NCI-H1105 treated with DMSO at 0.1 percent for 48 hours (cell line): ENCODE results near the gene HOMER2.
"Not testable (repeated sequence)": the region's sequence is repeated elsewhere in the genome, so short reads cannot be mapped to it uniquely, and the experiment has no call there.

Experiments used
- DNase-seq: peaks from one replicate; lab custom pipeline; 2025; lab: John Stamatoyannopoulos, UW

HOMER2 gene

DNA sequence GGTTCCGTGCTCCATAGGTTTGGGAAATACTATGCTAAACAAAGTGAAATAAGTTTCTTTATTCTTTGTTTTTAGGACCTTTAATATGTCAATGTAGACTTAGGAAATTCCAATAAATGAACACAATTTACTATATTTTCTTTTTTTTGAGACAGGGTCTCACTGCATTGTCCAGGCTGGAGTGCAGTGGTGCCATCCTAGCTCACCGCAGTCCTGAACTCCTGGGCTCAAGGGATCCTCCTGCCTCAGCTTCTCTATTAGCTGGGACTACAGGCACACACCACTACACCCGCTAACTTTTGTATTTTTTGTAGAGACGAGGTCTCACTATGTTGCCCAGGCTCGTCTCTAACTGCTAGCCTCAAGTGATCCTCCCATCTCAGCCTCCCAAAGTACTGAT, 12.4 kb upstream of the HOMER2 start:
- DNase-seq, result no peak

DNA sequence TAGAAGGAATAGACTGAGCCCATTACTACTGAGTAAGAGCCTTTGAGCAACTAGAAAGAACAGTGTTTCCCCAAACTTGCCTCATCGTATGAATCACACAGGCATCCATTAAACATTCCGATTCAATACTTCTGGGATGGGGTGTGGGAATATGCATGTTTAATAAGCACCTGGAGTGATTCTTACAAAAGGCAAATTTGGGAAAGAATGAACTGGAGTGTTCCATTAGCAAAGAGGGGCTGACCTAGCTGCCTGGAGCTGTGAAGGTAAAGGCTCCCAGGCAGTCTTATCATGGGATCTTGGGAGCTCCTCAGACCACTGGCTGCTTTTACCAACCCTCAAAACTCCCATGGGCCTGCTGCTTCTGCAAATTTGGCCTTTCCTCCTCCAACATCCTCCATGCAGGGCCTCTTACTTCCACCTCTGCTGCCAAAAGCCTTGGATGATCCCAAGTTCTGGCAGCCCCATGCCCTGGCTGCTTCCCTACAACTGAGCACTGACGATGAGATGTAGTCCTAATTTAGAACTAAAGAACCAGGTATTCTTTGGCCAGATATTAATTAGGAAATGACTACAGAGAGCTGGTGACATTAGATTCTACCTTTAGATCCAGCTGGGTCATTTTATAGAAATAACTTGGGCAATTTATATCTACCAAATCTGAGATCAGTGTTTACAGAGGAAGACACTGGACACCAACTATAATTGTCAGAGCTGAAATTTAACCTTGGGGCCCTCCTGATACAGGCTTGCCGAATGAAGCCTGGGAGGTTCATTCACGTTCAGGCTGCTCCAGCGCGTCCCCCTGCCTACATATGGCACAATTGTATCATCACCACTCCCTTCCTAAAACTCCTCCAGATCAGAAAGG, 11.2 kb upstream of the HOMER2 start:
- no peak for DNase-seq

DNA sequence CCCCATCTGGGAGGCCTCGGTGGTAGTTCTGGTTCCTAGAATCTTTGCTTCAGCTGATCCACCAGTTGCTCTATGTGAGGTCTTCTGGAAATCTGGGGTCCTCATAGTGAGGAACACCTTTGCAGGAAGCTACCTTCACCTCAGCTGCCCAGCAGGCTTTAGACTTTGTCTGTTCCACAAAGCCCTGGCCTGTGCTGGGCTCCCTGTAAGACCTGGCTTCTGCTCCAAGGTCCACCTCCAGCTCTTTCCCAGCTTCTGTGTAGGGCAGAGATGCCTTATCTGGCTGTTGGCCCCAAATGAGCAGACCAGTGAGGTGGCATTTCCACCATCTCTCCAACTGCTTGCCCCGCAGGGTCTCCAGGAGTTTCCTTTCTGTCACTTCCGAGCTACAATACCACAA, 8.2 kb upstream of the HOMER2 start:
- no peak for DNase-seq

DNA sequence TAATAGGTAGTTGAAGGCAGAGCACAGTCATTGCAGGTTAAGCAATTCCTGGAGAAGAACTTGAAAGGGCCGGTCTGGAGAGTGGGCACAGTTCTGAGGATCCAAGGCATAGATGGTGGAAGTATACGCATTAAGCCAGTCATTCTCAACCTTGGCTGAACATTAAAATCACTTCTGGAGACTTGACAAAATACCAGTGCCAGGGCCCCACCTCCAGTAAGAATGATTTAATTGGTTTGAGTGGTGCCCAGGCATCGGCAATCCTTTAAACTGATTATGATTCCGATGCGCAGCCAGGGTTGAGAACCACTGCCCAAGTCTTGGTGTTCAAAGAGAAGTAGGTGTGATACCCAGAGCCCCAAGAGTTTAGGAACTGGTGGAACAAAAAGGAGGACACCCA, 6.9 kb upstream of the HOMER2 start:
- no peak for DNase-seq

DNA sequence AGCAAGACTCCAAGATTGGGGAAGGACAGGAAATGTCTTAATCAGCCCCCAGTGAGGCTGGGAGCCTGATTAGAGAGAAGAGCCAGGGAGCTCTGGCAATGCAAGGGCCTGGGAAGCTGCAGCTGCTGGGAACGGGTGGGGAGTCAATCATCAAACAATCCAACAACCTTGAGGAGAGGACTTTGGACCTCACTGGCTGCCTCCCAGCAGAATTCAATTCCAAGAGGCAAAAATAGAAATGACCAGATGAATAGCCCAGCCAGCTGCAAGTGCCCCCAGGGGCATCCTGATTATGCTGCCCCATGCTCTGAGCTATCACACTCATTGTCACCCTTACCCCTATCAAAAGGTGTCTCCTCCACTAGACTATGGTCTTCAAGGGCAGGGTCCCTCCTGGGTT, 6.1 kb upstream of the HOMER2 start:
- DNase-seq, result no peak

DNA sequence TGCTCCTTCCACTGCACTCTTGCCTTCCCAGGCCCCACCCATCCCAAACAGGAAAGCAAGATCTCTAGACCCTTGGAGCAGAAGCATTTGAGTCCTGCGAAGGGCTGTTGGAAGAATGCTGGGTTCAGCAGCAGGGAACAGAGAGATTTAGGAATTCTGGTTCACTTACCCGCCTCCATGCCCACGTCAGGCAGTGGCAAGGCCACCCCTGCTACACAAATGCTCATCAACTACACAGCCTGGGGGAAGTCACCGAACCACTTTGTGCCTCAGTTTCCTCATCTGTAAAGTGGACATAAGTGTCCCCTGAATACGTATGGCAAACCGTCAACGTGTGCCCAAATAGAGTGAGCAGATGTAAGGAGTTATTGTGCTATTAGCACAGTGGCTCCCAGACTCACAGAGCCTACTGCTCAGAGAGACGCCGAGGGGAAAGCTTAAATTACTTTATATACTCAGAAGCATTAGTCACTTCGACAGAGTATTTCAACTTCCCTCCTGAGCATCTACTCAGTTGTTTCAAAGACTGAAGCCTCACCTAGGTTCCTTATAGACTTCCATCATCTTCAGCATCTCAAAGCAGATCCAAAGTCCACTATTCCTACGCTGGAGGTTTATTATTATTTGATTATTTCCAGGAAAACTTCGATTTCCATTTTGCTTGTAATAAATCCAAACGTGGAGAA, 905 bp downstream of the HOMER2 start:
- no peak for DNase-seq

DNA sequence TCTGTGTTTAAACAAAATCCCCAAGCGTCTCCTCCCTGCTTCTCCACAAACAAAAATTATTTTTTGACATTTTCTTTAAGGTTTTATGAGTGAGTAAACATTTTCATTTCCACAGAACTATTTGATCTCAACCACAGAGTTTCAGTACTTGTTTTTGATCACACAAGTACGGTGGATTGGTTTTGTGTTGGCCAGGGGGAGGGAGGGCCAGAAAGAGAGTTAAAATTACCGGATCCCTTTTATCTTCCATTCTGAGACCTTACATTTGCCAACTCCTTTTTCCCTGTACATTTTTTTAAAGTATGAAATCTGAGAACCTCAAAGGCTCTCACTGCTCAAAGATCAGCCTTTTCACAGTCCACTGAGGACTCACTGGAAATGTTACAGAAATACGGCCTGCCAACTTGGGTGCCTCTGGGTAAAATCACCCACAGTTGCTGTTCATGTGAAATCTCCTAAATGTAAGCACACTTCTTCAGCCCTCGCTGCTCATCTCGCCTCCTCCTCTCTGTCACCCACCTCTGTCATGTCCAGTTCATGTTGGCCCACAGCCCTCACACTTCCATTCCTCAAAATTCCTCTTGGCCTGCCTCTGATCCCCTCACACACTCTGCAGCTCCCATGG, 1.7 kb downstream of the HOMER2 start:
- DNase-seq, result no peak

DNA sequence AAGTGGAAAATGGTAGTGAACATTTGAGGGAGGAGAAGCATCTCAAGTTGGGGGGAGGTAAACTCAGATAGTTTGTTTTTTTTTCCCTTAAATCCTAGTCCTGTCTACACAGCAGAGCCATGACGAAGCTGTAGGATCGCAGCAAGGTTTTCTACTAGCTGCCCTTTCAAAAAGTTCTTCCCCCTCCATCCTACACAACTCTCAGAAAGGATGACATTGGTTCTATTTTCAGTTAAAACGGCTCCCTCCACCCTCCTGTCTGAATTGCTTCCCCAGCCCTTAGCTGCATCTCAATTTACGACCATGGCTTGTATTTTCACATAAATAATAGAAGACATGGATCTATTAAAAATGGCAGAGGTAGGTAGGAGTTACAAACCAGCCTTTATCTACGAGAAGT, 2.2 kb downstream of the HOMER2 start:
- DNase-seq, result no peak

DNA sequence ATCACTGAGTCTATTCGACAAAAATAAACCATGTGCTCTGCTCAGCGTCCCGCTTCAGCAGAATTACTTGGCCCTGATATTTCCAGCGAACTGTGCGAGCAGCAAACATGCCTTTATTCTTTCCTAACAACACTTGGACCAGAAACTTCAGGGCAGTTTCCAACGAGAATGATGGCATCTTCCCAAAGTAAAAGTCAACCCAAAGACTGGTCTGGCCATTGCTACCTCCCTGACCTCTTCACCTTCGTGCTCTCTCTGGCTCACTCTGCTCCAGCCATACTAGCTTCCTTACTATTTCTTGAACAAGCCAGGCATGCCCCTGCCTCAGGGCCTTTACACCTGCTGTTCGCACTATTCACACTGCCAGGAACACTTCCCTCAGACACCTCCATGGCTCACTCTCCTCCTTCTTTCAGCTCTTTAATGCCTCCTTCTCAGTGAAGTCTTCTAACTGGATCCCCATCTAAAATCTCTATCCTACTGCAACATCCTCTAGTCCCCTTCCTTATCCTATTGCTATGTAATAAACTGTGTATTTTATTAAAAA, 6.3 kb downstream of the HOMER2 start:
- no peak for DNase-seq

DNA sequence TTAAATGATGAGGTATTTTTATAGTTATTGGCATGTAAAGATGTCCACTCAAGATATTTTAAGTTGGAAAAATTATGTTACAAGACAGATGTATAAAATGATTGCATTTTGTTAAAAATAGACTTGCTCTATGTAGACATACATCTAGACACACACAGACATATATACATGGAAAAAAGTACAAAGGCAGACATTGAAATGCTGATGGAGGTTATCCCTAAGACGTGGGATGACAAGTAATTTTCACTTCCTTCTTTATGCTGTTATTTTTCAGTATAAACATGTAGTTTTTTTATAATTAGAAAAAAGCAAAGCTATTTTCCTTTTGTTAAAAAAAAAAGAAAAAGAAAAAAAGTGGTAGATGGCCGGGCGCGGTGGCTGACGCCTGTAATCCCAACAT, 7.2 kb downstream of the HOMER2 start:
- no peak for DNase-seq

DNA sequence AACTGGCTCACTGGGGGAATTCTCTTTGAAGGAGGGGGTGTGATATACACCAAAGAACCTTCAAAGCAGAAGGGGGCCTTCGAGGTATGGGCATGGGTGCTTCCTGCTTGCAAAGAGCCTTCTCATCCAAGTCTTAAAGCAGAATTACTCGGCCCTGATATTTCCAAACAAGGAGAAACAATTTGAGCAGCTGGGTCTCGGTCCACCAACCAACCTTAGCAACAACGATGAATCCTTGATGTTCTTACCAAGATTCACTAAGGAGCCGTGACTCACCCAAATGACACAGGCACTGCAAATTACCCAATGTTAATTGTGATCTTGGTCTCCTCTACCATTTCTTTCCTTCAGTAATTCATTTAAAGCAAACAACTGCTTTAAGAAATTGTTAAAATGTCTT, 7.7 kb downstream of the HOMER2 start:
- DNase-seq, result no peak

DNA sequence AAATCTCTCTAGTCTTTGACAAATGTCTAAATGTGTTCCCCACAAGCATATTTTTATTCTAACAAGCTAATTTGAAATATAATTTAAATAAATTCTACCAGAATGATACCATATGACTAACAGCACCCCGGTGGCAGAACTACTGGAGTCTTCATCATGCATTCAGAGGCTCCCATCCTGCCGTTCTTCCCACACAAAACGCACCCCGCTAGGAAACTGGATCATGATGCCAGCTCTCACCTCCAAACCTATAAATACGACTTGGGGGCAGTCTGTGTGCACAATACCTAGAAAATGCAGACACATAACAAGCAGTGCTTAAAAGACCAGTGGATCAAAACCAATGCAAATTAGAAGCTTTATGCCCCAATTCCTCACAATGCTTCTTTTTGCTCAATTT, 8.5 kb downstream of the HOMER2 start:
- no peak for DNase-seq

DNA sequence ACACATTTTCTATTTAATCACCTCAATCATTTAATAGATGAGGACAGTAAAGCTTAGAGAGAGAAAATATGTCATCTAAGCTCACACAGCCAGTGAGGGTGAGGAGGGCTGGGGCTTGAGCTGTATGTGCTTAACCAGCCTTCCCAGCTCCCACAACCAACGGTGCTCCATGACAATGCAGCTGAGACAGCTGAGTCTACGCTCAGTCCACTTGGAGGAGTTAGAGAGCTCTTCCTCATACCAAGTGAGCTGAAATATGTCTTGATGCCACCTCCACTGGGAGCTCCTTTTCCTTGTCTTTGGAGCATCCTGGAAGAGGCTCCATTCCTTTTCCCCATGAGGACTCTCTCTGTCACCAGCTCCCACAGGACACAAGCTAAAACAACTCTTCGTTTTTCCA, 9.3 kb downstream of the HOMER2 start:
- no peak for DNase-seq

DNA sequence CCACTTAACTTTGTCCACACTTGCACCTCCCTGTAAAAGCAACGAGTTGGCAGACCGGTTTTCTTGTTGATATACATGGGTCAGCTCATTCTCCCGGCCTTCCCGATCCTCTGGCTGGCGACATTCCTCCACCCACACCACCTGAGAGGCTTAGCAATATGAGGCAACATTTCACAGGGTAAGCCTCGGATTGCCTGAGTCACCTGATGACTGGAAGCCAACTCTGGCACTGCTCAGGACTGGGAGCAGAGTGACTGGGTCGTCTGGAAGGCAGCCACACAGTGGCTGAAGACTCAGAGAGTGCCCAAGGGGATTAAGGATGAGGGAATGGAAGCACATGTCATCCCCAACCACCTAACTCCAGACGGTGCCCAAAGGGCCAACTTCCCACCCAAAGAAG, 9.8 kb downstream of the HOMER2 start:
- no peak for DNase-seq

DNA sequence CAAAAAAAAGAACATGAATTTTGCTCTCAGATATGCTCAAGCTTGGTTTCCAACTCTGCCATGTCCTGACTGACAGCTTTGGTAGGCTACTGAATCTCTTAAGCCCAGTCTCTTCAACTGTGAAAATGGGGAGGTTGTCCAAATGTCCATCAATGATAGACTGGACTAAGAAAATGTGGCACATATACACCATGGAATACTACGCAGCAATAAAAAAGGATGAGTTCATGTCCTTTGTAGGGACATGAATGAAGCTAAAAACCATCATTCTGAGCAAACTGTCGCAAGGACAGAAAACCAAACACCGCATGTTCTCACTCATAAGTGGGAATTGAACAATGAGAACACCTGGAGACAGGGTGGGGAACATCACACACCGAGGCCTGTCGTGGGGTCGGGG, 12.8 kb downstream of the HOMER2 start:
- not testable (repeated sequence) for DNase-seq

DNA sequence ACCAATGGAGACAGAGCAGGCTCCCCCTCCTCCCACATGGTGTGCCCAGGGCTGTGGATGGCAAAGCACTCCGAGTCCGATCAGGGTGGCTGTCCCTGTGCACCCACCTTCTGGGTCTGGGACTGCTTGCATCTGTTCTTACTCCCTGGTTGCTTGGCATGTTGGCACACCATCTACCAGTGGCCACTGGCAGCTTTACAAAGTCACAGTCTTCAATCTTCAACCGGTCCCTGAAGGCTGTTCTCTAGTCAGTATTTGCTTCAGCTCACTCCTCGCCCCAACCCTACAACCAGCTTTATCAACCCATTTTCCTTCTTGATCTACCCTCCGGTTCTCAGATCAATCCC, 14.8 kb downstream of the HOMER2 start:
- DNase-seq, result no peak

DNA sequence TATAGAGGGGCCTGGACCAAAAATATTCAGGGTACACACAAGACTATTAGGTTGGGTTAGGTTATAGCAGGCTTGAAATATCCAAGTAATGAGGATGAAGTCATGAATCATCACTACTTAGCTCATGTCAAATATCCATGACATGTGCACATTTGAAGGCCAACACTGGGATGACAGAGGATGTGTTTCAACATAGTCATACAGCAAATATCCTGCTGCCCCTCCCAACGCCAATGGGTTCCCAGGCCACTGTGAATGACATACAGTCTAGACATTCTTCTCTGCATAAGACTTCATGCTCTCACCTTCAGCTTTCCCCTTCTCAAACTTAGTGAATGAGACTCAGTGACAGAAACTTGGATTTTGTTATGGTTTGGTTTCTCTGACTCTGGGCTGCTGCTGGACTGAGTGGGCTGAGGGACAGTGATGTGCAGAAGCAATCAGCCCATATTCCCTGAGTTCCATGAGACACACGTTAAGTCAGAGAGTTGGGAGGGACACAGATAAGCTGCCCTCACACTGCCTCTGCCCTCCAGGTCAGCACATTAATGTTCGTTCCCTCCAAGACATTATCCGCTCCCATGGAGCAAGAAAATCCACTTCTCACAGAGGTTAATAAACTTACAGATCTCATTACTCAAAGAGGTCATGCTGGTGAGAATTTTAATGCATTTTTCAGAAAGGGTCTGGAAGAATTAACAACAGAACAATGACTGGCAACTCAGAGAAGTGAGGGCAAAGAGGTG, 15.4 kb downstream of the HOMER2 start:
- DNase-seq, result no peak

DNA sequence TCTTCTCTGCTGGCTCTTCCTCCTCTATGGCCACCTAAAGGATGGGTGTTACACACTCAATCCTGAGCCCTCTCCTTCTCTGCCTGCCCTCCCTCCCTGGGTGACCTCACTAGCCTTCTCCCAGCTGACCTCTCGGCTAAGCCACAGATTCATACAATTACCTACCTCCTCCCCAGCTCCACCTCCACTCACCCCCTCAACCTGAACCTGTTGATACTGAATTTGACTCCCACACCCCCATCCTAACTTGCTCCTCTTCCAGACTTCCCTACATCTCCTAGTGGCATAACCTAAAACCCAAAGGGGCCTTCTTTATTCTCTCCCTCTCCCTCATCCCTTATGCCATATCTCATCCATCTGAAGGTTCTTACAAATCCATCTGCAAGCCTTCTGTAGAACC, 17.1 kb downstream of the HOMER2 start:
- no peak for DNase-seq

DNA sequence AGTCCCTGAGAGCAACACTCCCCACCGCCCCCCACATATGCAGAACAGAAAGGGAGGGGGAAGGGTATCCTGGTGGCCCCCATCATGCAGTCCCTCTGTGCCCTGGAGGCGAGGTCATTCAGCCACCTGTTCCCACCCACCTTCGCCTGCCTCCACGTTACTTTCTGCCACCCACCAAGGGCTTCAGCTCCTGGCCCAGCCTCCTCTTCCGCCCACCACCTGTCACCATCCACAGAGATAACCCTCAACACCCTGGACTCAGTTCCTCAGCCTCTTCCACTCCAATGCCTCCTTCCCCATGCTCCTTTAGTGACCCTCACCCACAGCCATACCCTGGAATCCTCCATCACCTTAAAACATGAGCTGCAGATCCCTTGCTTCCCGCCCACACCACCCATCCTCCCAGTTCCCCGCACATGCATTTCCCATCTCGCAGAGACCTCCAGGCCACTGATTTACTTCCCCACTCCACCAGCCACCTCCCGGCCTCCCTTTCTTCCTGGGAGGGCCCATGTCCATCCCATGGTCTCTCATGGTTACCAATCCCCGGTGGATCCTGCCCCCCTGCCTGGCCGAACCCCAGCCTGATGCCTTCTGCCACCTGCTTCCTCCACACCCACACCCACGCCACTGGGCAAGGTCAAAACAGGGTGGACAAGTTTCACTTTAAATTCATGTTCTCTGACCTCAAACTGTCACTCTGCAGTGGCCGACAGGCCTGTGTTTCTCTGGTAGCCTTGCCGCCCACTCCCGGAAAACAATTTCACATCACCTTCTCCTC, 18.2 kb downstream of the HOMER2 start:
- DNase-seq, result no peak

DNA sequence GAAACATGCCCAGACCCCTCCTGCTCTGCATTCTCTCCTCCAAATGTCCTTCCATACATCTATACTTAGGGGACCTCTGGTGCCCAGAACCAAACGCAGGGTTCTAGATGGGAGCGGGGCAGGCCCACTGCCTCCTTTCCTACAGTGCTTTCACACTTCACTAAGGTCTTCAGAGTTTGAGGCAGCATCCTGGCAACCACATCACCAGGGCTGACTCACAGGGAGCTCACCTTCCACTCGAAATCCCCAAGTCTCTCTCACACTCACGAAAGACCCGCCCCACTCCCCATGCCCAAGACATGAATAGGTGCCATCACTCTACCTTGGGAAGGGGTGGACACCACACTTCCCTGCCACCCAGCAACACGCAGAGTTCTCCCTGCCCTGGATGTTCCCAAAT, 18.9 kb downstream of the HOMER2 start:
- DNase-seq, result no peak

DNA sequence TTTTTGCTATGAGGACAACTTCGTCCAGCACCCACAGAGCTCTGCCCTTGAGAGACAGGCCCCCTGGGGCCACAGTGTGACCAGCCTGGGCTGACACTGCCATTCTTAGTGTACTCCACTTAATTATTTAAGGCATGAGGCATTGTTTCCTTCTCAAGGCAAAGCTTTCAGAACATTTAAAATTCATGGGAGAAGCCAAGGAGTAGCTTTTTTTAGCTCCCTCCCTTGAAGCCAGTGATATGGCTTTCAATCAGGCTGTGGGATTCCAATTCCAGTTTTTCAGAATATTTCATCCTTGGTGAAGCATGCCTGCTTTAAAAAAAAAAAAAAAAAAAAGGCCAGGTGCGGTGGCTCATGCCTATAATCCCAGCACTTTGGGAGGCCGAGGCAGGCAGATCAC, 21.3 kb downstream of the HOMER2 start:
- DNase-seq, result no peak

DNA sequence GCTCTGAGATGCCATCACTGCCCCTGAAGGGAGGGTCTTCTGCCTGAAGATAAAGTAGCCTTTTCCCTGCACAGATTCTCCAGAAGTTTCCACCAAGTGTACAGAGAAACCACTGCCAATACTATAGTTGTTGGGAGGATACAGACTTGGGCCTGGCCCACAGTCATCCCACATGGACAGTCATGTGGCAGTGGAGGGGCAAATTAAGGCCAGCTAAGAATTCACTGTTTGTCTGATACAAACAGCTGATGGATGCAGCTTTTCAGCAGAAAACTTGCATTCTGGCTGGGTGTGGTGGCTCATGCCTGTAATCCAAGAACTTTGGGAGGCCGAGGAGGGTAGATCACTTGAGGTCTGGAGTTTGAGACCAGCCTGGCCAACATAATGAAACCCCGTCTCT, 22.1 kb downstream of the HOMER2 start:
- no peak for DNase-seq
